ENCODE data around the gene POLDIP3.
A peak's percentile ranks its signal among the peaks of the same experiment; 100 is the strongest.
"Not testable (repeated sequence)": the region's sequence is repeated elsewhere in the genome, so short reads cannot be mapped to it uniquely, and the experiment has no call there.

Gene POLDIP3

DNA sequence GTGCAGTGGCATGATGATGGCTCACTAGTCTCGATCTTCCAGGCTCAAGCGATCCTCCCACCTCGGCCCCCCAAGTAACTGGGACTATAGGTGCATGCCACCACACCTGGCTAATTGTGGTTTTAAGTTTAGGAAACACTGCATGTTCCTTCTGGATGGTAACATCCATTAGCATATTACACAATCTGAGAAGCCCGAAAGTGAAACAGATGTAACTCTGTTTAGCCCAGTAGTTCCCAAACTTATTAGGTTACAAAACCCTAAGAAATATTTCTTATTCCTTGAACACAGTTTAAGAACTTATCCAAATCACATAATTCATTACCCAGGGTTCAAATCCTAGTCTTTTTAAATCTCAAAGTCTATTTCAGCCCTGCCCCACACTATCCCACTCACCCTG lies 28.3 kb downstream of the POLDIP3 start:
- no peak for DNase-seq (ENCODE audit: low read depth)

DNA sequence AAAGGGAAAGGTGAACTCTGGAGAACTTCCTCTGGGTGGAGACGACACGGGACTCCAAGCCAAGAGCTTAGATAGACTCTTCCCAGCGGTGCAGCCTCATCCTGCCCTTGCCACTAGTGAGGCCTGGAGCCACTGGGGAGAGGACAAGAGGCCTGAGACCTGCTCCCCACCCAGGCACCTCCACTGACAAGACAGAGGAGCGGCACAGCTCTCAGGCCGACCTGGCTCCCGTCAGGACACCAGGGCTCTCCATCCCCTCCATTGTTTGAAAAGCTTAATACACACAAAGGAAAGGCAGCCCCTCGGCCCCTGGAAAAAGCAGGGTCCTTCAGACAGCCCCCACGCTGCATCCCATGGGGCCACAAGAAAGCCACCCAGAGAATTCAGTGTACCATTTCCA lies 29.6 kb downstream of the POLDIP3 start:
- DNase-seq (ENCODE audit: low read depth): no peak

DNA sequence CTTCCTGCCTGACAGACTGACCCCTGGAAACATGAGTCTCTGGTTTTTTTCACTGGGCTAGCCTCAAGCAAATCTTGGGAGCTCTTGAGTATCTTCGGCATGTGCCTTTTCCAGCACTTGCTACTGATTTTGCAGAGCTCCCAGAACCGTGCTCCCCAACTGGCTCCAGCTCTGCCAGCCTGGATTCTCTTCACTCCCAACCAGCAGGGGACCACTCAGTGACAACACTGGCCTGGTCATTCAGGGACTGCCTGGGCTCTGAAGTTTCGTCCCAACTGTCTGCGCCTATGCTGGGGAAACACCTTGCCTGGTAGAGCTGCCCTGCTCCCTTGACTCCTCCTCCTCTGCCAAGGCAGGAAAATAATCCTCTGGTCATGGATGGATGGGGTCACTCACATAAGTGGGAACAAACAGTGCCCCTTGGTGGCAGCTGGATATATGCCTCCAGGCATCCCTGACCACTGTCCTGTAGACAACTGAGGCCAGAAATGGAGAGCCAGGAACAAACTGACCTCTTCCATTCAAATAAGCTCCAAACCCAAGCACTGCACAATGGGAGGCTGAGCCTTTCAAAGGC lies 30.2 kb downstream of the POLDIP3 start:
- DNase-seq (ENCODE audit: low read depth): no peak

DNA sequence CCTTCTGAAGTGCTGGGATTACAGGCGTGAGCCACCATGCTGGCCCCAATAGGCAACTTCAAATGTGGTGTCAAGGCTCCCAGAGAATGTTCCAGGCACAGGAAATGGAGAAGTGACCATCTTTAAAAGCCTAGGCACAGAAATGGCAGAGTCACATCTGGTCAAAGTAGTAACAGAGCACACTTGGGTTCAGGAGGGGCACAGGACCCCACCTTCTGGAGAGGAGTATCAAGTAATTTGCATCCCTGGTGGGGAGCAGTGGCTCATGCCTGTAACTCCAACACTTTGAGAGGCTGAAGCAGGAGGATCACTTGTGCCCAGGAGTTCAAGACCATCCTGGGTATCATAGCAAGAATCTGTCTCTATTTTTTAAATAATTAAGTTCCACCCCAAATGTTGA lies 31.7 kb downstream of the POLDIP3 start:
- DNase-seq (ENCODE audit: low read depth): no peak

DNA sequence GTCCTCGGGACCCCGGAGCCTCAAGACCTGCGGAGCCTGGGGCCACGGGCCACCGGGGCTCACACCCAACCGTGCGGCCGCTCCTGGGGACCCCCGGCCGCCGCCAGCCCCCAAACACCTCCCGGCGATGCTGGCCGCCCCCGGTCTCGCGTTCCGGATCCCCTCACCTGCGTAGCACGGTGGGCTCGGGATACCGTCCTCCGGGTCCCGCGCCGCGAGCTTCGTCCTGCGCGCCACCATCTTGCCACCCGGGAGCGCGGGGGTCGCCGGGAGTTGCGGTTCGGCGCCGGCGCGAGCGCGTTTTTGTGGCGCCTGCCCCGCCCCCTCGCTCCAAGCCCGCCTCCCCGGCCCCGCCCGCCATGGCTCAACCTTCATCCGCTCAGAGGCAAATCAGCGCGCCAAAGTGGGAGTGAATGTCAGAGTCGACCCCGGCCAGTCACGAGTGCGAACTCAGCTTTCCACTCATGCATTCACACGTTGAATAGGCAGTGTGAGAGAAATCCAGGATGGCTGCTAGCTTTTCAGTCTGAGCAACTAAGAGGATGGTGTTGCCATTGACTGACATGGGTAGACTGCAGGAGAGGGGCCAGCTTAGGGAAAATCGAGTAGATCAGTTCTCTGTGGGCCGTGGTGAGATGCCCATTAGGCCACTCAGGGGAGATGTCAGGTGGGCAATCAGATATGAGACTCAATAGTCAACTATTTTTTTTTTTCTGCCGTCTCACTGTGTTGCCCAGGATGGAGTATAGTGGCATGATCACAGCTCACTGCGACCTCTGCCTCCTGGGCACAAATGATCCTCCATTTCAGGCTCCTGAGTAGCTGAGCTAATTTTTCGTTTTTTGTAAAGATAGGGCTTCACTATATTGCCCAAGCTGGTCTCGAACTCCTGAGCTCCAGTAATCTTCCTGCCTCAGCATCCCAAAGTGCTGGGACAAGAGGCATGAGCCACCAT lies 32.6 kb downstream of the POLDIP3 start:
- DNase-seq (ENCODE audit: low read depth): peak; percentile 26

DNA sequence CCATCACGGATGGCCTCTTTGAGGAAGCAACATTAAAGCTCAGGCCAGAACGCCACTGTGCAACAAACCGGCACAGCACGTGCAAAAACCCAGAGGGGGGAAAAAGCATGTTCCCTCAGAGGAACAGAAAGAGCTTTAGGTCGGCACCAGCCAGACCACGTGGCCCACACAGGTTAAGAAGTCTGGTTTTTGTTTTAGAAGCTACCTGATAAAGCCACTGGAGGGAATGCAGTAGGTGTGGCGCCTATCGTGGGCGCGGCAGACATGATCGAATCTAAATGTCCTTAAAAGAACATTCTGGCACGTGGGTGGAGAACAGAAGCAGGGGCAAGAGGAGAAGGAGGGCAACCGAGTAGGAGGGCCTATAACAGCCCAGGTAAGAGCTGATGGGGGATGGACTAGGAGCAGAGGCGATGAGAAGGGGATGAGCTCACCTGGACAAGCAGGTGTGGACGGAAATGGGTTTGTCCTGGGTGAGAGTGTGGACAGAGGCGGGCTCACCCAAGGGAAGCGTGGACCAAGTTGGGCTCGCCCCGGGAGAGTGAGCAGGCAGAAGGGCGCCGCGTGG lies 33.4 kb downstream of the POLDIP3 start:
- DNase-seq (ENCODE audit: low read depth): not testable (repeated sequence)

DNA sequence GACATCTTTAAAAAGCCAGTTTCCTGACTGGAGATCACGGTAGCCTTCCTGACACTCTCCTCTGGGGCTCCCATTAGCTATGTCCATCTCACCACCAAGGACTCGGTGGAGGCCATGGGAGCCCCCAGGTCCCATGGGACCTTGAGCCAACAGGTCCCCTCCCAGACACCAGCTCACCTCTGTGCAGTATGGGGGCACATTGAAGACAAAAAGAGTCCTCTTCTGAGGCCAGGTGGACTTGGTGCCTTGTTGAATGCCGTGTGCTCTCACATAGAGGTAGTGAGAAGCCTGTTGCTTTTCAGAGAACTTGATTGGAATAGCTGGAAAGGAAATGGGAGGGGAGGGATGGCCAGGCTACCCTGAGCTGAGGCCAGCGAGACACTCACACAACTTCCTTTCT lies 34.6 kb downstream of the POLDIP3 start:
- DNase-seq (ENCODE audit: low read depth): not testable (repeated sequence)

DNA sequence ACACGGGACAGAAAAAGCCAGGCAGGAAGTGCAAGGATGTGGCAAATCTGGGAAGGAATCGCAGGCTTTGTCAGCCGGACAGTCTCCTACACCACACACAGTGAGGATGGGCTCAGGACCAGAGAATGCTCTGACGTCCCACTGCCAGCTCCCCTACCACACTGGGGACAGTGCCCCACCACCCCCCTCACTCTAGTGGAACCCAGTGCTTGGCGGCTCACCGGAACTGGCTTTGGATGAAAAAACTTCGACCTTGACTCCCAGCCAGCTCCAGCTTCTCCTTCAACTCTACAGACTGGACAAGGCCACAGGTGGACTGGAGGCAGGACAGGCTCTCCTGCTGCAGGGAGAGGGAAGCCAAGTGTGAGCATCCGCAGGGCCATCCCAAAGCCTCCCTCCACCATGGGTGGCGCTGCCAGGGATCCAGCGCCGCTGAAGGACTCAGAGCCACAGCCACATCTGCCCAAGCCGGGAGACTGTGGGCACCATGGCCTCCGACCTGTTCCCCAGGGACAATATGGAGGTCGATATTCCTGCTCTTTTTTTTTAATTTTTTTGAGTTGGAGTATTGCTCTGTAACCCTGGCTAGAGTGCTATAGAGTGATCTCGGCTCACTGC lies 37.0 kb downstream of the POLDIP3 start:
- DNase-seq (ENCODE audit: low read depth): no peak

DNA sequence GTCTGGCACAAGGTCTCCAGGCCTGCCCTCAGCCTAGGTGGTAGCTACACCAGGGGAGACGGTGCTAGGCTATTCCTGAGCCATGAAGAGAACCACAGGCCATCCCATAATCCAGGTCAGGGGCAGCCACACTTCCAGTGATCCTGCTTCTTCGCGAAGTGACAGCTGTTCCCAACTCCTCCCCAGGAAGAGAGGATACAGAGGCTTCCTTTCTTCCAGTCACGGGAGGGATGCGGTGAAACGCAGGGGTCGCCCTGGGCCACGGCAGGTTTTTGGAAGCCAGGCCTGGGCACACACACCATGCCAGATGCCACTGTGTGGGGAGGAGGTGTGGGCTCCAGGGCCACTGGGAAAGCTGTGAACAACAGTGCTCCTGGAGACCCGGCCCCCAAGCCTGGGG lies 37.5 kb downstream of the POLDIP3 start:
- DNase-seq (ENCODE audit: low read depth): not testable (repeated sequence)

DNA sequence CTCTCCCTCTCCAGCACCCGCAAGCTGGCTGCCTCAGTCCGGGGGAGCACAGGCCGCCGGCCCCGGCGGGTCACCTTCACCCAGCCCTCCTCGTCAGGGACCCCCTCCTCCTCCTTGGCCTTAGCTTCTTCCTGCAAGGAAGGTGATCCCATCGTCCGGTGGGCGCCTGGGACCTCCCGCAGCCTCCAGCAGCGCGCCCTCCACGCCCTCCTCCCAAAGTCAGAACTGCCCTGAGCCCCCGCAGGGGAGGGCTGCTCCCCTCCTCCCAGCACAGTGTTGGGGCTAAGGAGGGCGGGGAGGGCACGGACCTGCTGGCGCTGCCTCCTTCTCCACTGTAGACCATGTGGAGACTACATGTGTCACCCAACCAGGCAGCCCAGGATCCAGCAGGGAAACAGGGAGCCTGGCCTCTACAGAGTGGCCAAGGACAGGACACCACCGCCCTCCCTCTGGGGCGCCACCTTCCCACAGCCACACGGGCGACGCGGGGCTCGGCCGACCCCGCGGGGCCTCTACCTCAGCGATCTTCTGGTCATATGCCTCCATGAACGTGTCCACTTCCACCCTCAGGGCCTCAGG lies 38.6 kb downstream of the POLDIP3 start:
- DNase-seq (ENCODE audit: low read depth): not testable (repeated sequence)

DNA sequence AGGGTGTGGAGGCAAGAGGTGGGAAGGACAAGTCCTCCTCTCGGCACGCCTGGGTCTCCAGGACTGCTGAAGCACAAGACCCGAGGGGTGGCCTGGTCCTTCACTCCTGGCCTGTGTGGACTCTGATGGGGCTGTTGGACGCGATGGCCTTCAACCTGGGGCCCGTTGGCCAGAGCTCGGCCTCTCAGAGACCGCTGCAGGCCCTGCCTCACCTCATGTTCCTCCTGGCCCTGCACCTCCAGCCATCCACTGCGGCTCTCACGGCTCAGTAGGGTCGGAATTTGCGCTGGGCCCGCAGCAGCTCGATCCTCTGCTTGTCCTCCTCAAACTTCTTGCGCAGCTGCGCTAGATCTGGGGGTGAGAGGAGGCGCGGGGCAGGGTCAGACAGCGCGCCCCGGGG lies 40.2 kb downstream of the POLDIP3 start:
- DNase-seq (ENCODE audit: low read depth): not testable (repeated sequence)

DNA sequence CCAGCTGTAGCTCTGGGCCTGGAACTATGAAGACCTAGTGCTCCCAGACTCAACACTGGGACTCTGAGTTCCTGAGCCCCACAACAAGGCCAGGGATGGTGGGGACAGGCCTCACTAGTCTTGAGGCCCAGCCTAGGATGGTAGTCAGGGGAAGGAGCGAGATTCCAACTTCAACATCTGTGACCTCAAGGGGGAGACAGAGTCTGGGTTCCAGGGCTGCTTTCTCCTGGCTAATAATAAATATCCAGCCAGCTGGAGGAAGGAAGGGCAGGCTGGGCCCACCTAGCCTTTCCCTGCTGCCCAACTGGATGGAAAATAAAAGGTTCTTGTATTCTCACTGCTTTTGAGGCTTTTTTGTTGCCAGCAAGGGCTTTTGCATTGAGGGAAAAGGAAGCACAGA lies 40.6 kb downstream of the POLDIP3 start:
- DNase-seq (ENCODE audit: low read depth): not testable (repeated sequence)

DNA sequence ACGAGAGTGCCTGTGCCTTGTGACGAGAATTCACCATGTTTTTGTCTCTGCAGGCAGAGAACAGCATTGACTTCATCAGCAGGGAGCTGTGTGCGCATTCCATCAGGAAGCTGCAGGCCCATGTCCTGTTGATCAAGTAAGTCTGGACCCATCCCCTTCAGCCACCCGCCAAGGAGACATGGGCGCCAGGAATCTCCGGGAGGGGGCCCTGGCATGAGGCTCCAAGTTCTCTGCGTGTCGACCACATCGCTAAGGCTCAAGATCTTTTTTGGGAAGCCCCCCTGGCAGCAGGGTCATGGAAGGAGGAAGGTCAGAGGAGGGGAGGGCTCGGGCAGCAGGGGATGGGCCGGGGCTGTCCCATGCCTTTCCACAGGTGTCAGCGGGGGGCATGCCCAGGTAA lies 43.6 kb downstream of the POLDIP3 start:
- DNase-seq (ENCODE audit: low read depth): not testable (repeated sequence)

DNA sequence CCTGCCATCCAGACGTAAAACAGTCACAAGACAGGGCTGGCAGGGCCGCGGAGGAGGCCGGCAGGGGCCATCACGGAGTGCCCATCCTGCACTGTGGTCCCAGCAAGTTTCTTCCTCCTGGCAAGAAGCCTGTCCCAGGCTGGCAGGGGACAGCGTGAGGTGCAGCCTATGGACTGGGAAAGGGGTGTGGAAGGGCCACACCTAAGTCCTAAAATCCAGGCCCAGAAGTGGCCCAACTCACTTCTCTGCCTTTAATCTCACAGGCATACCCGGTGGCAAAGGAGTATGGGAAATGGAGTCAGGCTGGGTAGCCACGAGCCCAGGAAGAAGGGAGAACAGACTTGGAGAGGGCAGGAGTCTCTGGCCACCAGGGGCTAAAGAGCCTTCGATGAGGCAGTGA lies 44.1 kb downstream of the POLDIP3 start:
- not testable (repeated sequence) for DNase-seq (ENCODE audit: low read depth)

DNA sequence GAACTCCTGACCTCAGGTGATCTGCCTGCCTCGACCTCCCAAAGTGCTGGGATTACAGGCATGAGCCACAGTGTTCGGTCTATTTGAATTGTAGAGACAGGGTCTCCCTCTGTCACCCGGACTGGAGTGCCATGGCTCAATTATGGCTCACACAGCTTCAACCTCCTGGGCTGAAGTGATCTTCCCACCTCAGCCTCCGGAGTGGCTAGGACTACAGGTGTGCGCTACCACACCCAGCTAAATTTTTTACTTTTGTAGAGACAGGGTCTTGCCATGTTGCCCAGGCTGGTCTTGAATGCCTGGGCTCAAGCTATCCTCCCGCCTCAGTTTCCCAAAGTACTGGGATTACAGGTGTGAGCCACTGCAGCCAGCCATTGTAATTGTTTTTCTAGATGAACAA lies 46.7 kb downstream of the POLDIP3 start:
- DNase-seq (ENCODE audit: low read depth): not testable (repeated sequence)

DNA sequence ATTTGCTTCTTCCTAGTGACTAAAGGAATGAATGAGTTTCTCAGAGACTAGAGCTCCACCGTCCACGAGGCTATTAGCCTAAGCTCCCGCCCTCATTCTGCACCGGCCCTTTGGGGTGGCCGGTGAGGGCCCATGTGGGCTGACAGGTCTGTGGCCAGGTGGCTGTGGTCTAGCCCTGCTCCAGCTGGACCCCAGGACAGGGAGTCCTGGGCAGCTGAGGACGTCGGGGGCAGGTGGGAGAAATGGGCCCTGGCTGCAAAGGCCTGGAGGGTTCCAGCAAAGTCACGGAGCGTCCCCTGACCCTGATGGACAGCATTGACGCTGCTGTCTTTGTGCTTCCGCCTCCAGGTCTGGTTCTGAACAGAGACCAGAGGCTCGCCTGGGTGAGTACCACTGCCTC lies 48.7 kb downstream of the POLDIP3 start:
- DNase-seq (ENCODE audit: low read depth): no peak

DNA sequence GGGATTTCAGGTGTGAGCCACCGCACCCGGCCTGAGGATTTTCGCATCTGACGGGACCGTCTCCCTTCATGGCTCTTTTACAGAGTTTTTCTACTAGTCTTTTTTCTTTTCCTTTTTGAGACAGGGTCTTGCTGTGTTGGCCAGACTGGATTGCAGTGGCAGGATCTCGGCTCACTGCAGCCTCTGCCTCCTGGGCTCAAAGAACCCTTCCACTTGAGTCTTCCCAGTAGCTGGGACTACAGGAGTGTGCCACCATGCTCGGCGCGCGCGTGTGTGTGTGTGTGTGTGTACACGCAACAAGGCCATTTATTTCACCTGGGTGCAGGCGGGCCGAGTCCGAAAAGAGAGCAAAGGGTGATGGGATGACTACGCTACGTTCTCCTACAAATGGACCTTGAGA lies 50.0 kb downstream of the POLDIP3 start:
- DNase-seq (ENCODE audit: low read depth): no peak

DNA sequence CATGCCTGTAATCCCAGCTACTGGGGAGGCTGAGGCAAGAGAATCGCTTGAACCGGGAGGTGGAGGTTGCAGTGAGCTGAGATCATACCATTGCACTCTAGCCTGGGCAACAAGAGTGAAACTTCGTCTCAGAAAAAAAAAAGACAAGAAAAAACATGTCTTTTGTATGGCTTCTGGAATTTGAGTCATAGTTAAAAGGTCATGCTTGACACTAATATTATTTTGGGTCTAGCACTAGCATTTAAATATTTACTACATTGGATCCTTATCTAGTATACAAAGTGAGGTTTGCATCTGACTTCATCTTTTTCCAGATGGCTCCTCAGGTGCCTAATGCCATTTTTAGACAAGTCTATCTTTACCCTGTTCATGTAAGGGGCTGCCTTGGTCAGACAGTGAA lies 50.7 kb downstream of the POLDIP3 start:
- DNase-seq (ENCODE audit: low read depth): not testable (repeated sequence)

DNA sequence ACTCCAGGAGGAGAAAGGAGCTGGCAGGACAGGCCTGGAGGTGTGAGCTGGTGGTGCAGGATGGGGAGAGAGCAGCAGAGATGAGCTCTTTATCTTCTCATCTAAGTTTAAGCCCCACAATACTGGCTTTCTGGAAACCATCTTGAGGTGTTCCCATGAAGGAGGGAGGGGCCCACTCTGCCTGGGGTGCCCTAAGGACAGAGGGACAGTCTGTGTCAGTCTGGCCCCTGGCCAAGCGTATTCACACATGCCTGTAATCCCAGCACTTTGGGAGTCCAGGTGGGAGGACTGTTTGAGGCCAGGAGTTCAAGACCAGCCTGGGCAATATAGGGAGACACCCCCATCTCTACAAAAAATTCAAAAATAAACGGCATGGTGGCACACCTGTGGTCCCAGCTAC lies 52.0 kb downstream of the POLDIP3 start:
- no peak for DNase-seq (ENCODE audit: low read depth)

DNA sequence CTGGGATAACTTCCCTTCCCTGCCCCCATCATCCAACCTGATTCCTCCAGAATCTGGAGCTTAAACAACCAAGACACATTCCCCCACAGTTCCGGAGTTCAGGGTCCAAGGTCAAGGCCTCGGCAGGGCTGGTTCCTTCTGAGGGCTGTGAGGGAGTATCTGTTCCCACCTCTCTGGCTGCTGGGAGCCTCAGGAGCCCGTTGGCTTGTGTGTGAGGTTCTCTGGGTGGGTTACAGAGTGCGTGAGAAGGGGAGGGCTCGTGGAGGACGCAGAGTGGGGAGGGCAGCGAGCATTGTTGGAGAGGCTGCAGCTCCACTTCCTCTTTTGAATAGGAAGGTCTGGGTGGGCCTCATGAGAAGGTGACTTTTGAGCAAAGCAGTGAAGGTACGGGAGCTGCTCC lies 52.4 kb downstream of the POLDIP3 start:
- no peak for DNase-seq (ENCODE audit: low read depth)

DNA sequence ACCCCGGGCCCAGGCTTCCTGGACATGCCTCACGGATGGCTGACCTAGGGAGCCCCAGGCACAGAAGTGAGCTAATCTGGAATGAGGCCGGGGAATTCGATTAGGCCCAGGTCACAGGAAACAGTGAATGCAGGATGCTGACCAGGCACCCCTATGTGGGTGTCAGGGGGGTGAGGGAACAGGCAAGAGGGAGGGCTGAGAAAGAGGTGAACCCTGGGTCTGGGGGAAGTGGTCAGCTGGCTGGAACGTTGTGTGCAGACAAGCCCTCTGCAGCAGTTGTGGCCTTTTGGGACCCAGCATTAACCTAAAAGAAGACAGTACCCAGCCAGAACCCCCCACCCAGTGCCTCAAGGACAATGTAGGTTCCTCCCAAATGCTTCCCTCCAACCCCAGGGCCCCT lies 52.8 kb downstream of the POLDIP3 start:
- DNase-seq (ENCODE audit: low read depth): no peak

DNA sequence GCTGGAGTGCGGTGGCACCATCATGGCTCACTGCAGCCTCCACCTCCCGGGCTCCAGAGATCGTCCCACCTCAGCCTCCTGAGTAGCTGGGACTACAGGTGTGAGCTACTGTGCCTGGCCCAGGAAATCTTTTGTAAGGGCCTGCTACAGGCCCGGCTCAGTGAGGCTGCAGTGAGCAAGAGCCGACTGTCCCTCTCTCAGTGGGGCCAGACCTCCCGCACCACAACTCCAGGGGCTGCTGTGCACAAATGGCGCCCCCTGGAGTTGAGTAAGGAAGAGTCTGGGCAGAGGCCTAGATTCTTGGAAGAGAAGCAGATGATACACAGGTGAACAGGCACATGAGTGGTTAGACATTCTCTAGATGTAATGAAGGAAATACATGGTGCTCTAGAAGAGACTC lies 53.9 kb downstream of the POLDIP3 start:
- DNase-seq (ENCODE audit: low read depth): no peak
